Endodermal cell (in vitro differentiated cells): Measurements from ENCODE around the gene SREK1. TPM values are rescaled to one million over a fixed set of nuclear protein-coding genes. Genes with fewer than 3 reads are reported as not detected.

Source experiments
- DNase-seq: peaks from one replicate; pipeline ENCODE4 v3.0.0-alpha.2; 2017
- H3K27ac ChIP-seq: 2 replicates; pipeline ENCODE4 v1.5.1; 2013; ENCODE audit warnings: mild to moderate bottlenecking, low read depth, low read length, moderate library complexity
- H3K27me3 ChIP-seq: 2 replicates; pipeline ENCODE4 v1.6.1; 2013; ENCODE audit warnings: mild to moderate bottlenecking, low read length, moderate library complexity; ENCODE audit not compliant: insufficient read depth, control insufficient read depth, poor library complexity, severe bottlenecking
- H3K36me3 ChIP-seq: 2 replicates; pipeline ENCODE4 v1.7.0; 2013; ENCODE audit warnings: mild to moderate bottlenecking, low read length, moderate library complexity; ENCODE audit not compliant: control insufficient read depth, insufficient read depth
- H3K4me1 ChIP-seq: one replicate; pipeline ENCODE4 v1.7.0; 2013; ENCODE audit warnings: low read length; ENCODE audit not compliant: control insufficient read depth, insufficient read depth
- H3K4me3 ChIP-seq: 2 replicates; pipeline ENCODE4 v1.5.1; 2013; ENCODE audit warnings: mild to moderate bottlenecking, low read length, moderate library complexity
- H3K9ac ChIP-seq: 2 replicates; pipeline ENCODE4 v1.6.1; 2013; ENCODE audit warnings: mild to moderate bottlenecking, low read length, moderate library complexity; ENCODE audit not compliant: poor library complexity, severe bottlenecking; ENCODE audit errors: extremely low read depth
- H3K9me3 ChIP-seq: 2 replicates; pipeline ENCODE4 v1.6.1; 2013; ENCODE audit warnings: mild to moderate bottlenecking, low read length, moderate library complexity; ENCODE audit not compliant: control insufficient read depth
- H3K27ac Mint-ChIP-seq: 2 replicates; pipeline ENCODE4 v1.8.0; 2020; ENCODE audit warnings: mixed read lengths
- H3K27me3 Mint-ChIP-seq: 2 replicates; pipeline ENCODE4 v1.8.0; 2021; ENCODE audit warnings: mild to moderate bottlenecking, mixed read lengths; ENCODE audit not compliant: insufficient read depth
- H3K36me3 Mint-ChIP-seq: 2 replicates; pipeline ENCODE4 v1.8.0; 2020; ENCODE audit warnings: low read depth, mixed read lengths
- H3K4me1 Mint-ChIP-seq: 2 replicates; pipeline ENCODE4 v1.8.0; 2020; ENCODE audit warnings: mixed read lengths
- H3K4me3 Mint-ChIP-seq: 2 replicates; pipeline ENCODE4 v1.8.0; 2020; ENCODE audit warnings: mild to moderate bottlenecking, moderate library complexity, mixed read lengths
- H3K9me3 Mint-ChIP-seq: 2 replicates; pipeline ENCODE4 v1.8.0; 2020; ENCODE audit warnings: mild to moderate bottlenecking, mixed read lengths
- CTCF ChIP-seq: fragments of 200-600 bp; sonication (generic); conservative IDR thresholded peaks from 2 replicates; pipeline ENCODE4 v1.5.0; 2021; ENCODE audit warnings: antibody characterized with exemption, mild to moderate bottlenecking
- WGBS, 2 experiments: methylation state at CpG; one replicate each; pipeline versions ENCODE4 v1.1.5 to v1.1.7; 2013; ENCODE audit warnings: missing lambda C conversion rate in 2 of 2, mixed read lengths in 1 of 2; ENCODE audit not compliant: insufficient coverage in 1 of 2, insufficient read length in 1 of 2; 5-methylcytosine and 5-hydroxymethylcytosine counted together
- total RNA-seq, 2 donors: library from RNA; stranded (reverse); fragmentation: NEBNext Ultra II Directional in 1 of 2; extraction: Animal tissue kit (Norgen Biotek cat#: 25700) in 1 of 2; gene quantifications; 2 replicates in 1 of 2; 3 replicates in 1 of 2; pipeline ENCODE4 v1.2.1, GENCODE V29; 2021

The SREK1 gene
- total RNA-seq, 2 donors from 2014 or later: 58.8 to 67.1 TPM

DNA sequence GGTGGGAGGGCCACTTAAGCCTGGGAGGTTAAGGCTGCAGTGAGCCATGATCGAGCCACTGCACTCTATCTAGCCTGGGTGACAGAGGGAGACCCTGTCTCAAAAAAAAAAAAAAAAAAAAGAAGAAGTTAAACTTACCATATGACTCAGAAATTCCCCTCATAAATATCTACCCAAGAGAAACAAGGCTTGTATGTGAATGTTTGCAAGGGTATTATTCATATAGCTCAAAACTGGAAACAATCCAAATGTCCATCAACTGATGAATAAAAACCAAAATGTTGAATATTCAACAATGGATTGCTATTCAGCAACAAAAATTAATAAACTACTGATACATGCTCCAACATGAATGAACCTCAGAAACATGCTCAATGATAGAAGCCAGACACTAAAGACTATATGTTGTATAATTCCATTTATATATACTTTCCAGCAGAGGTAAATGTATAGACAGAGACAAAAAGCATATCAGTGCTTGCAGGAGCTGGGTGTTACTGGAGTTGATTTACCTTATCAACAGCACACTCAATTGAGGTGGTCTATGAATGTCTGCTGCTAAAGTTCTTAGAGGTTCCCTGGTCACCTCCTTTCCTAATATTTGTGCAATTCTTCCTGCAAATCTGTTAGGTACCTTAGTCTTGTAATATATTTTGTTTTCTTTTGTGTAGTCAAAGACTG is 5.3 kb upstream of the SREK1 start:
- no peaks in the 10 kb centered on the region for H3K36me3 Mint-ChIP-seq
- DNase-seq: no peak
- H3K27ac Mint-ChIP-seq: no peak overlapping the region
- no peak overlapping the region for H3K4me3 ChIP-seq
- peaks cover 2% of the 10 kb centered on the region for H3K4me1 Mint-ChIP-seq
- no peaks in the 10 kb centered on the region for H3K9me3 ChIP-seq
- H3K9ac ChIP-seq: no peak overlapping the region
- TF ChIP-seq CTCF: no peak
- no peaks in the 10 kb centered on the region for H3K27me3 ChIP-seq
- no peaks in the 10 kb centered on the region for H3K9me3 Mint-ChIP-seq
- WGBS, 2 experiments: 100% methylated on average over 1 of the region's 1 CpG; no CpG with 5 or more reads in 1 of the 2 experiments
- no peak overlapping the region for H3K27ac ChIP-seq
- no peaks in the 10 kb centered on the region for H3K4me1 ChIP-seq
- H3K36me3 ChIP-seq: no peaks in the 10 kb centered on the region
- no peaks in the 10 kb centered on the region for H3K27me3 Mint-ChIP-seq
- H3K4me3 Mint-ChIP-seq: no peak overlapping the region

- H3K4me3 ChIP-seq: no peak overlapping the region
- H3K27me3 Mint-ChIP-seq: no peaks in the 10 kb centered on the region
- no peak for TF ChIP-seq CTCF
- H3K27ac Mint-ChIP-seq: no peak overlapping the region
- H3K36me3 Mint-ChIP-seq: no peaks in the 10 kb centered on the region
- H3K9me3 Mint-ChIP-seq: no peaks in the 10 kb centered on the region
- peaks cover 2% of the 10 kb centered on the region for H3K4me1 Mint-ChIP-seq
- no peak overlapping the region for H3K9ac ChIP-seq
- no peak overlapping the region for H3K4me3 Mint-ChIP-seq
- H3K36me3 ChIP-seq: no peaks in the 10 kb centered on the region
- WGBS, 2 experiments: 88 to 91% methylated on average over 1 to 2 of the region's 2 CpGs
- no peak overlapping the region for H3K27ac ChIP-seq
- H3K9me3 ChIP-seq: no peaks in the 10 kb centered on the region
- H3K4me1 ChIP-seq: no peaks in the 10 kb centered on the region
- DNase-seq: no peak
- H3K27me3 ChIP-seq: no peaks in the 10 kb centered on the region
These were observed 4.8 kb upstream of the SREK1 start for GRCh38 chr5:66139318-66139712.

GRCh38 chr5:66142417-66142816 is 1.7 kb upstream of the SREK1 start:
- H3K9ac ChIP-seq: no peak overlapping the region
- H3K4me3 ChIP-seq: no peak overlapping the region
- 94% methylated on average over 2 of the region's 2 CpGs; no CpG with 5 or more reads in 1 of the 2 experiments for WGBS, 2 experiments
- Mint-ChIP-seq H3K4me3 (no peak overlapping the region), H3K27ac (no peak overlapping the region), H3K27me3 (no peaks in the 10 kb centered on the region), H3K4me1 (peaks cover 14% of the 10 kb centered on the region), H3K9me3 (no peaks in the 10 kb centered on the region), H3K36me3 (no peaks in the 10 kb centered on the region)
- no peak overlapping the region for H3K27ac ChIP-seq
- no peaks in the 10 kb centered on the region for H3K36me3 ChIP-seq
- DNase-seq: no peak
- H3K9me3 ChIP-seq: no peaks in the 10 kb centered on the region
- no peak for TF ChIP-seq CTCF
- H3K27me3 ChIP-seq: no peaks in the 10 kb centered on the region
- peaks cover 6% of the 10 kb centered on the region for H3K4me1 ChIP-seq
